PC-9 (cell line): ENCODE measurements around the gene IMMP2L. TPM values are rescaled to one million over a fixed set of nuclear protein-coding genes. Genes with fewer than 3 reads are reported as not detected.
"Not testable (repeated sequence)": the region's sequence is repeated elsewhere in the genome, so short reads cannot be mapped to it uniquely, and the experiment has no call there.

ENCODE experiments used
- BruUV-seq: library from RNA; stranded (reverse); fragments of 400-500 nt; replicated peaks from 2 replicates; lab custom pipeline; 2021; lab: Mats Ljungman, UMichigan
- CTCF ChIA-PET: fragments of 300-600 bp; sonication (Branson Sonifier 250); formaldehyde crosslinking; loops from one replicate; lab custom pipeline; 2022; ENCODE audit warnings: antibody characterized with exemption; lab: Charles Lee
- POLR2A ChIA-PET: fragments of 300-600 bp; sonication (Branson Sonifier 250); formaldehyde crosslinking; loops from one replicate; lab custom pipeline; 2022; ENCODE audit warnings: antibody characterized with exemption; ENCODE audit not compliant: unreplicated experiment; lab: Charles Lee
- DNase-seq, 2 experiments: peaks; one replicate each; pipeline versions ENCODE4 v3.0.0 to v3.0.0-alpha.2; 2015 to 2022; ENCODE audit warnings: mixed read lengths in 1 of 2
- H2AFZ ChIP-seq: fragments of 200-600 bp; sonication (generic); 2 replicates; pipeline ENCODE4 v1.8.1; 2017; ENCODE audit warnings: antibody characterized with exemption
- H3F3A ChIP-seq: fragments of 200-600 bp; sonication (generic); 2 replicates; pipeline ENCODE4 v1.8.1; 2017; ENCODE audit warnings: antibody characterized with exemption, mild to moderate bottlenecking, low read depth; ENCODE audit not compliant: insufficient read depth
- H3K27ac ChIP-seq: fragments of 200-600 bp; sonication (generic); 2 replicates; pipeline ENCODE4 v1.6.1; 2016; ENCODE audit warnings: mixed run types
- H3K27me3 ChIP-seq: fragments of 200-600 bp; sonication (generic); 2 replicates; pipeline ENCODE4 v1.6.1; 2016; ENCODE audit warnings: low read depth, mixed run types; ENCODE audit not compliant: insufficient read depth
- H3K36me3 ChIP-seq: fragments of 200-600 bp; sonication (generic); 2 replicates; pipeline ENCODE4 v1.6.1; 2016; ENCODE audit warnings: low read depth, mixed run types
- H3K4me1 ChIP-seq: fragments of 200-600 bp; sonication (generic); replicated peaks from 2 replicates; pipeline ENCODE4 v1.6.1; 2016; ENCODE audit warnings: mixed run types; ENCODE audit not compliant: insufficient read depth
- H3K4me2 ChIP-seq: fragments of 200-600 bp; sonication (generic); 2 replicates; pipeline ENCODE4 v1.6.1; 2017; ENCODE audit warnings: mixed run types
- H3K4me3 ChIP-seq: fragments of 200-600 bp; sonication (generic); 2 replicates; pipeline ENCODE4 v1.6.1; 2016; ENCODE audit warnings: mixed run types
- H3K79me2 ChIP-seq: fragments of 200-600 bp; sonication (generic); 2 replicates; pipeline ENCODE4 v1.6.1; 2017; ENCODE audit warnings: low read depth, mixed run types
- H3K9me2 ChIP-seq: fragments of 200-600 bp; sonication (generic); 2 replicates; pipeline ENCODE4 v1.8.1; 2017; ENCODE audit warnings: mild to moderate bottlenecking; ENCODE audit not compliant: insufficient read depth
- H3K9me3 ChIP-seq: fragments of 200-600 bp; sonication (generic); 2 replicates; pipeline ENCODE4 v1.8.1; 2016; ENCODE audit warnings: low read depth; ENCODE audit not compliant: insufficient read depth
- H4K20me1 ChIP-seq: fragments of 200-600 bp; sonication (generic); 2 replicates; pipeline ENCODE4 v1.8.1; 2017; ENCODE audit not compliant: insufficient read depth
- EZH2 ChIP-seq: fragments of 200-600 bp; sonication (generic); IDR thresholded peaks from 2 replicates; pipeline ENCODE4 v1.8.0; 2017; ENCODE audit warnings: antibody characterized with exemption, low read depth
- intact Hi-C: fragments of 100-400 bp; cut with micrococcal nuclease; formaldehyde crosslinking; loops from one replicate; pipeline ENCODE4 v1.10.0; 2022; ENCODE audit not compliant: unreplicated experiment
- total RNA-seq: library from RNA; stranded (reverse); gene quantifications from 2 replicates; pipeline ENCODE4 v1.2.3, GENCODE V29; 2021
- TF ChIP-seq, protein P1 (sequence below): fragments of 200-600 bp; sonication (generic); conservative IDR thresholded peaks from 2 replicates; pipeline ENCODE4 v1.6.1; 2017; ENCODE audit warnings: mixed run types, antibody characterized with exemption, mild to moderate bottlenecking, moderate library complexity

Gene IMMP2L
- total RNA-seq, 1 experiment from 2014 or later: 40.5 TPM

DNA sequence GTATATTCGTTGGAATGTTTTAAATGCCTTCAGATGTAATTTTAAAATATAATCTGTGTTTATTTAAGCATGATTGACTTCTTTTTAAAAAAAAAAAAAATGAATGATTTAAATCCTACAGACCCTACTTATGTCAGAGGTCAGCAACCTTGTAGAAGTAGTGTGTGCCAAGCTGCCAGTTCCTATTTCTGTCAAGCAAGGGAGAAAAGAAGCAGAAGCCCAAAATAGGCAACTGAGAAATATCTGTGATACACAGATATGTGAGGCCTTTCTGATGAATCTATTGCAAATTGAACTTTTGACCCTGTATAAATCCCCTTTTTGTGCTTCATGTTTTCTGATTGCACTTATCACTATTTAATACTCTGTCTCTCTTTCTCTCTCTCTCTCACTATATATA is 271.9 kb downstream of the IMMP2L start:
- Histone ChIP-seq H3K9me2 (no peaks in the 10 kb centered on the region; the same call in 1 of the 2 replicates), H4K20me1 (no peaks in the 10 kb centered on the region), H3K9me3 (no peaks in the 10 kb centered on the region), H3K4me3 (no peak overlapping the region), H3K4me1 (no peaks in the 10 kb centered on the region), H3K79me2 (no peaks in the 10 kb centered on the region), H2AFZ (no peak overlapping the region), H3K36me3 (no peaks in the 10 kb centered on the region), H3K27me3 (no peaks in the 10 kb centered on the region), H3K4me2 (no peak overlapping the region), H3K27ac (no peak overlapping the region), H3F3A (no peaks in the 10 kb centered on the region)
- POLR2A ChIA-PET: no interaction called here
- BruUV-seq: no TSS peak
- intact Hi-C loops: no loop called here
- CTCF ChIA-PET: no interaction called here
- no peak for TF ChIP-seq EZH2
- TF ChIP-seq, protein P1, sequence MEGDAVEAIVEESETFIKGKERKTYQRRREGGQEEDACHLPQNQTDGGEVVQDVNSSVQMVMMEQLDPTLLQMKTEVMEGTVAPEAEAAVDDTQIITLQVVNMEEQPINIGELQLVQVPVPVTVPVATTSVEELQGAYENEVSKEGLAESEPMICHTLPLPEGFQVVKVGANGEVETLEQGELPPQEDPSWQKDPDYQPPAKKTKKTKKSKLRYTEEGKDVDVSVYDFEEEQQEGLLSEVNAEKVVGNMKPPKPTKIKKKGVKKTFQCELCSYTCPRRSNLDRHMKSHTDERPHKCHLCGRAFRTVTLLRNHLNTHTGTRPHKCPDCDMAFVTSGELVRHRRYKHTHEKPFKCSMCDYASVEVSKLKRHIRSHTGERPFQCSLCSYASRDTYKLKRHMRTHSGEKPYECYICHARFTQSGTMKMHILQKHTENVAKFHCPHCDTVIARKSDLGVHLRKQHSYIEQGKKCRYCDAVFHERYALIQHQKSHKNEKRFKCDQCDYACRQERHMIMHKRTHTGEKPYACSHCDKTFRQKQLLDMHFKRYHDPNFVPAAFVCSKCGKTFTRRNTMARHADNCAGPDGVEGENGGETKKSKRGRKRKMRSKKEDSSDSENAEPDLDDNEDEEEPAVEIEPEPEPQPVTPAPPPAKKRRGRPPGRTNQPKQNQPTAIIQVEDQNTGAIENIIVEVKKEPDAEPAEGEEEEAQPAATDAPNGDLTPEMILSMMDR: no peak
- DNase-seq: no peak

DNA sequence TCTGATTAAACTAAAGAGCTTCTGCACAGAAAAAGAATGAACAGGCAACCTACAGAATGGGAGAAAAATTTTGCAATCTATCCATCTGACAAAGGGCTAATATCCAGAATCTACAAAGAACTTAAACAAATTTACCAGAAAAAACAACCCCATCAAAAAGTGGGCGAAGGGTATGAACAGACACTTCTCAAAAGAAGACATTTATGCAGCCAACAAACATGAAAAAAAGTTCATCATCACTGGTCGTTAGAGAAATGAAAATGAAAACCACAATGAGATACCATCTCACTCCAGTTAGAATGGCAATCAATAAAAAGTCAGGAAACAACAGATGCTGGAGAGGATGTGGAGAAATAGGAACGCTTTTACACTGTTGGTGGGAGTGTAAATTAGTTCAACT is 273.9 kb downstream of the IMMP2L start:
- H3K4me1 ChIP-seq, intact Hi-C loops, DNase-seq, BruUV-seq, CTCF ChIA-PET, H3K79me2 ChIP-seq, H2AFZ ChIP-seq, H3K9me3 ChIP-seq, H3F3A ChIP-seq, H3K4me3 ChIP-seq, H3K9me2 ChIP-seq, H3K4me2 ChIP-seq, H3K27me3 ChIP-seq, H3K36me3 ChIP-seq, H3K27ac ChIP-seq, H4K20me1 ChIP-seq, POLR2A ChIA-PET: not testable (repeated sequence)

DNA sequence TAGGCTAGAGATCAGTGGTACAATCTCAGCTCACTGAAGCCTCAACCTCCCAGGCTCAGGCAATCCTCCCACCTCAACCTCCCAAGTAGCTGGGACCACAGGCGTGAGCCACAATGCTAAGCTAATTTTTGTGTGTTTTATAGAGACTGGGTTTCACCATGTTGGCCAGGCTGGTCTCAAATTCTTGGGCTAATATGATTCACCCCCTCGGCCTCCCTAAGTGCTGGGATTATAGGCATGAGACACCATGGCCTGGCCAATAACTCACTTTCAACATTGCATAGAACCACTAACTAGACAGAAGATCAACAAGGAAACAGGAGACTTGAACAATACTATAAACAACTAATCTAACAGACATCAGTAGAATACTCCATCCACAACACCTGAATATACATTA is 279.7 kb downstream of the IMMP2L start:
- intact Hi-C loops: no loop called here
- H3K79me2 ChIP-seq: no peaks in the 10 kb centered on the region
- no peak overlapping the region for H2AFZ ChIP-seq
- POLR2A ChIA-PET: no interaction called here
- CTCF ChIA-PET: no interaction called here
- no peaks in the 10 kb centered on the region; the same call in 1 of the 2 replicates for H3K9me2 ChIP-seq
- H3K36me3 ChIP-seq: no peaks in the 10 kb centered on the region
- no peaks in the 10 kb centered on the region for H3K27me3 ChIP-seq
- TF ChIP-seq, protein P1: no peak
- TF ChIP-seq EZH2: no peak
- H3K4me2 ChIP-seq: no peak overlapping the region
- H3K4me3 ChIP-seq: no peak overlapping the region
- DNase-seq: no peak
- H3K27ac ChIP-seq: no peak overlapping the region
- no TSS peak for BruUV-seq
- H3K4me1 ChIP-seq: no peaks in the 10 kb centered on the region
- H3F3A ChIP-seq: no peaks in the 10 kb centered on the region
- no peaks in the 10 kb centered on the region for H4K20me1 ChIP-seq
- no peaks in the 10 kb centered on the region for H3K9me3 ChIP-seq

DNA sequence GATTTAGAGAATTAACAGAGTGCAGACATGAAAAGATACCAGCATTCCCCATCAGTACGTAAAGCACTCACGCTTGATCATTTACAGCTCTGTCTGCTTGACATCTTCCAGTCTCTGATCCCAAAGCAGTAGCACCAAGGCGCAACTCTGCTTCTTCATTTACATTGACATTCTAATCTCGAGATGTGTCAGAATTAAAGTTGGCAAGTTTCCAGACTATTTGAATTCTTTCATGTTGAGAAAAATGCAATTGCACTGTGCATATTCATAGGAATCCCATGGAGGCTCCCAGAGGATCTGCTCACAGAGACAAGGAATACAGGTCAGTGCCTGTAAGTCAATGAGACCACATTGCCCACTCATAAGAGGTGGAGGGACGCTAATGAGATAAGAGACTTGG is 287.4 kb downstream of the IMMP2L start:
- no peak overlapping the region for H2AFZ ChIP-seq
- H3K27ac ChIP-seq: no peak overlapping the region
- no peaks in the 10 kb centered on the region for H3K27me3 ChIP-seq
- no peaks in the 10 kb centered on the region for H4K20me1 ChIP-seq
- ChIA-PET POLR2A (no interaction called here), CTCF (no interaction called here)
- H3K4me3 ChIP-seq: no peak overlapping the region
- H3K4me2 ChIP-seq: no peak overlapping the region
- no peaks in the 10 kb centered on the region for H3K4me1 ChIP-seq
- H3K36me3 ChIP-seq: no peaks in the 10 kb centered on the region
- H3K9me2 ChIP-seq: no peaks in the 10 kb centered on the region
- TF ChIP-seq, protein P1: no peak
- no peak for TF ChIP-seq EZH2
- no peak for DNase-seq
- BruUV-seq: no TSS peak
- intact Hi-C loops: no loop called here
- no peaks in the 10 kb centered on the region for H3K79me2 ChIP-seq
- no peaks in the 10 kb centered on the region for H3F3A ChIP-seq
- no peaks in the 10 kb centered on the region for H3K9me3 ChIP-seq
